OCI-LY7 (cell line): ENCODE measurements around the gene RTL10. TPM values are rescaled to one million over a fixed set of nuclear protein-coding genes. Genes with fewer than 3 reads are reported as not detected.

Experiments used
- BruUV-seq: library from RNA; stranded (reverse); fragments of 400-500 nt; replicated peaks from 2 replicates; lab custom pipeline; 2021; lab: Mats Ljungman, UMichigan
- CTCF ChIA-PET: fragments of 300-600 bp; sonication (Branson Sonifier 250); formaldehyde crosslinking; loops from one replicate; lab custom pipeline; 2022; ENCODE audit warnings: antibody characterized with exemption; ENCODE audit not compliant: unreplicated experiment; lab: Charles Lee
- POLR2A ChIA-PET: fragments of 300-600 bp; sonication (Branson Sonifier 250); formaldehyde crosslinking; loops from one replicate; lab custom pipeline; 2022; ENCODE audit warnings: antibody characterized with exemption; lab: Charles Lee
- DNase-seq: peaks from one replicate; pipeline ENCODE4 v3.0.0-alpha.2; 2015; ENCODE audit warnings: low spot score
- H2AFZ ChIP-seq: fragments of 200-600 bp; sonication (generic), shearing (Covaris generic); 2 replicates; pipeline ENCODE4 v1.6.1; 2014; ENCODE audit warnings: mild to moderate bottlenecking, antibody characterized with exemption, low read length, moderate library complexity
- H3K27ac ChIP-seq: fragments of 200-600 bp; sonication (generic); 2 replicates; pipeline ENCODE4 v1.5.1; 2014; ENCODE audit warnings: mixed run types, low read depth, mild to moderate bottlenecking, moderate library complexity, low read length, inconsistent platforms; ENCODE audit not compliant: poor library complexity, severe bottlenecking
- H3K36me3 ChIP-seq: fragments of 200-600 bp; sonication (generic); 2 replicates; pipeline ENCODE4 v1.6.1; 2014; ENCODE audit warnings: mild to moderate bottlenecking, antibody characterized with exemption, low read length, moderate library complexity, mixed read lengths; ENCODE audit not compliant: insufficient read depth
- H3K4me1 ChIP-seq: fragments of 200-600 bp; sonication (generic); 2 replicates; pipeline ENCODE4 v1.5.1; 2014; ENCODE audit warnings: mild to moderate bottlenecking, low read length; ENCODE audit not compliant: insufficient read depth, poor library complexity, severe bottlenecking
- H3K4me2 ChIP-seq: fragments of 200-600 bp; sonication (generic); 2 replicates; pipeline ENCODE4 v1.6.1; 2014; ENCODE audit warnings: mild to moderate bottlenecking, low read length
- H3K4me3 ChIP-seq: fragments of 200-600 bp; sonication (generic); 2 replicates; pipeline ENCODE4 v1.5.1; 2014; ENCODE audit warnings: mild to moderate bottlenecking, low read depth, low read length; ENCODE audit not compliant: poor library complexity, severe bottlenecking
- H3K79me2 ChIP-seq: fragments of 200-600 bp; sonication (generic); 2 replicates; pipeline ENCODE4 v1.6.1; 2016; ENCODE audit warnings: low read depth, mild to moderate bottlenecking, low read length, moderate library complexity, mixed read lengths; ENCODE audit not compliant: insufficient read depth
- H3K9me2 ChIP-seq: fragments of 200-600 bp; sonication (generic); 2 replicates; pipeline ENCODE4 v1.6.1; 2016; ENCODE audit warnings: mild to moderate bottlenecking, low read length, mixed read lengths; ENCODE audit not compliant: insufficient read depth
- H3K9me3 ChIP-seq: fragments of 200-600 bp; sonication (generic); 2 replicates; pipeline ENCODE4 v1.6.1; 2014; ENCODE audit warnings: mild to moderate bottlenecking, mixed run types, low read length, mixed read lengths
- H4K20me1 ChIP-seq: fragments of 200-600 bp; sonication (generic); 2 replicates; pipeline ENCODE4 v1.6.1; 2014; ENCODE audit warnings: mild to moderate bottlenecking, antibody characterized with exemption, low read length, moderate library complexity, mixed read lengths; ENCODE audit not compliant: insufficient read depth
- CTCF ChIP-seq: fragments of 200-600 bp; sonication (generic); conservative IDR thresholded peaks from 2 replicates; pipeline ENCODE4 v1.5.1; 2014; ENCODE audit warnings: mild to moderate bottlenecking, antibody characterized with exemption, low read length, moderate library complexity, mixed read lengths
- EZH2phosphoT487 ChIP-seq: fragments of 200-600 bp; sonication (generic); IDR thresholded peaks from 2 replicates; pipeline ENCODE4 v1.6.1; 2018; ENCODE audit warnings: low read depth, borderline replicate concordance, mild to moderate bottlenecking, mixed run types, antibody characterized with exemption, low read length, moderate library complexity, mixed read lengths
- intact Hi-C: fragments of 100-400 bp; cut with micrococcal nuclease; formaldehyde crosslinking; loops from one replicate; pipeline ENCODE4 v1.10.0; 2022; ENCODE audit not compliant: unreplicated experiment
- total RNA-seq, 2 experiments: library from RNA; depleted of rRNA in 1 of 2; stranded (reverse); fragments of >200 nt in 1 of 2; shearing (Covaris generic) in 1 of 2; gene quantifications; 2 replicates each; pipeline ENCODE4 v1.2.3, GENCODE V29; 2014 to 2022

Gene RTL10
- total RNA-seq, 2 experiments from 2014 or later, result 26.2 to 28.2 TPM

DNA sequence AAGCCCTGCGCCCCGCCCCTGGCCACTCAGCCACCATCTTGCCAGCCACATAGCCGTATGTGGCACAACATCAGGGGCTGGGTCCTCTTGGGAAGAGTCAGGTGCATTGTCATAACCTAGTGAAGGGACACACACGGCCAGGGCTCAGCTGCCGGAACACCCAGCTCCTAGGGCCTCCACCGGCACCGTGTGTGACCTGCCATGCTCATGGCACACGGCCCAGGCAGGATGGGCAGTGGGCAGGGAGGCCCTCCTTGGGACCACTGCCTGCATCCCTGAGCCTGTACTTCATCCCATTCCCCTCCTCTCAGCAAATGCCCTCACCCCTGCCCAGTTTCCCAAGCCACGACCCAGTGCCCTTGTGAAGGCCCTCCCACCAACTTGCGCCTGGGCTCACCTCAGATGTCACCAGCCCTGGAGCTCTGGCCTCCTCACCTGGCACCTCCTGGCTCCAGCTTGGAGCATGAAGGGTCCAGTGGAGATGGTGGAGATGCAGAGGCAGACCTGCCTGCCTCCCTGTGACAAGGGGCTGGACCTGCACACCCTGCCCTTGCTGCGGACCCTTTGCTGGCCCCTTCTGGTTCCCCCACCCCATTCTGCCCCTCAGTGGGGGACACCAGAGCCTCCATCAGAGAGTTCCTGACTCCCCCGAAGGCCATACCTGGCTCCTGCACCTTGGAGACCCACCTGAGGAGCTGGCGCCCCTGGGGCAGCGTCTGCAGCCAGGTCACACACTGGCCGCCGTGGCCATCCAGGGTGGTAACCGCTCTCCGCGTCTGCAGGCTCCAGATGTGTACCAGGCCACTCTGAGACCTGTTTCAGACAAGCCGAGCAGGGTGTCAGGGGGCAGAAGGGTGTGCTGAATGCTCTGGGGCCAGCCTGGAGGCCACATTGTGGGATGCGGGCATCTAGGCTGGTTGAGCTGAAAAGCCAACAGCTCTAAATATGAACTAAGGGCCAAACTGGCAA lies 34.5 kb downstream of the RTL10 start:
- no TSS peak for BruUV-seq
- no peak overlapping the region for H3K4me3 ChIP-seq
- H3K4me1 ChIP-seq, result peaks cover 7% of the 10 kb centered on the region
- no peaks in the 10 kb centered on the region for H3K79me2 ChIP-seq
- H2AFZ ChIP-seq, result no peak overlapping the region
- no peaks in the 10 kb centered on the region for H3K9me2 ChIP-seq
- ChIA-PET CTCF (no interaction called here), POLR2A (no interaction called here)
- DNase-seq, result no peak
- H3K27ac ChIP-seq, result no peak overlapping the region
- TF ChIP-seq EZH2phosphoT487 (no peak), CTCF (no peak)
- H3K9me3 ChIP-seq, result no peaks in the 10 kb centered on the region
- intact Hi-C loops, result no loop called here
- H3K4me2 ChIP-seq, result no peak overlapping the region
- H3K36me3 ChIP-seq, result no peaks in the 10 kb centered on the region
- no peaks in the 10 kb centered on the region for H4K20me1 ChIP-seq

DNA sequence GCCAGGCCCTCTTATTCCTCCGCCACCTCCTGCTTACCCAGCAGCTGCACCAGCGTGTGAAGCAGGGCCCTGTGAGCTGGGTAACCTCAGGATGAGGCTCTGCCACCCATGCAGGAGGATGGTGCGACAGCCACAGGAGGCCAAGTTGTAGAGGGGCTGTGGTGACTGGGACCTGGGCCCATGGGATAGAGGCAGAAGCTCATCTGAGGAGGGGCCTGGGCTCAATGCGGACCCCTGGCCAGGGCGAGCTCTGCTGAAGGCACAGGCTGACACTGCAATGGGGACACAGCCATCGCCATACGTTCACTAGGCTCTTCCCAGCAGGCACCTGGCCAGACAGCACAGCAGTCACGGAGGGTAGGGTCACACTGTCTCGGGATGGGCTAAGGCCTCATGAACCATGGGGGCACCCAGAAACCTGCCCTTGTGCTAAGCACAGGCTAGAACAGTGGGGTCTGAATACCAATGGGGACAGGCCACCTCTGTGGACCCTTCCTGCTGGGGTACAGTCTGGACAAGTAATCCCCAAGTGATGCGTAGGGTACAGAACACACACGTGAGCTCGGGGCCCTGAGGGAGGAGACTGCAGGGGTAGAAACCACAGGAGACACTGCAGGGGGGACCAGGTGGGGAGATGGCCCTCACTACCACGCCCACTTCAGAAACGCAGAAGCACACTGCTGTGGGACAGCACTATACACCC lies 35.3 kb downstream of the RTL10 start:
- no peaks in the 10 kb centered on the region for H3K79me2 ChIP-seq
- no peak for TF ChIP-seq EZH2phosphoT487
- no peak for TF ChIP-seq CTCF
- no peak overlapping the region for H3K4me2 ChIP-seq
- no peak overlapping the region for H3K4me3 ChIP-seq
- peaks cover 7% of the 10 kb centered on the region for H3K4me1 ChIP-seq
- H3K27ac ChIP-seq, result no peak overlapping the region
- DNase-seq, result no peak
- no peak overlapping the region for H2AFZ ChIP-seq
- intact Hi-C loops, result no loop called here
- CTCF ChIA-PET, result no interaction called here
- H3K9me2 ChIP-seq, result no peaks in the 10 kb centered on the region
- POLR2A ChIA-PET, result no interaction called here
- no TSS peak for BruUV-seq
- no peaks in the 10 kb centered on the region for H3K9me3 ChIP-seq
- H4K20me1 ChIP-seq, result no peaks in the 10 kb centered on the region
- H3K36me3 ChIP-seq, result no peaks in the 10 kb centered on the region
